C4-2B (cell line): ENCODE data around the gene ROR1.

ENCODE experiments used
- H3K27ac ChIP-seq: fragments of 450-650 bp; 2 replicates; pipeline ENCODE4 v1.5.1; 2017
- CTCF ChIP-seq: fragments of 450-650 bp; conservative IDR thresholded peaks from 2 replicates; pipeline ENCODE4 v1.5.1; 2017; ENCODE audit warnings: mild to moderate bottlenecking
- ZFX ChIP-seq: fragments of 450-650 bp; IDR thresholded peaks from 2 replicates; pipeline ENCODE4 v1.6.1; 2017

ROR1 gene

DNA sequence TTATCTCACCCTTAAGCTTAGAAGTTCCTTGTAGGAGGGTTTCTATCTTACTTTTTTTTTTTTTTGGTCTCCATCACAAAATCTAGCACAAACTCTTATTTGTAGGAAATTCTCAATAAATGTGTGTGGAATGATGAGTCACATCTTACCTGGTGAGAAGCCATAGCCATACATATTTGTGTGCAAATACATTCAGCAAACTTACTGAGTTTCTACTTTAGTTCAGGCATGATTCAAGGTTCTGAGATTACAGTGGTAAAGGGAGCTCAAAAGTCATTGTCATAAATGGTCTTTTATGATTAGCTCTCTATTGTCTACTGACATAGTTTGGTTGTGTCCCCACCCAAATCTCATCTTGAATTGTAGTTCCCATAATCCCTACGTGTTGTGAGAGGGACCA, 236.5 kb downstream of the ROR1 start:
- no peak overlapping the region for H3K27ac ChIP-seq
- no peak for TF ChIP-seq CTCF
- TF ChIP-seq ZFX = no peak

DNA sequence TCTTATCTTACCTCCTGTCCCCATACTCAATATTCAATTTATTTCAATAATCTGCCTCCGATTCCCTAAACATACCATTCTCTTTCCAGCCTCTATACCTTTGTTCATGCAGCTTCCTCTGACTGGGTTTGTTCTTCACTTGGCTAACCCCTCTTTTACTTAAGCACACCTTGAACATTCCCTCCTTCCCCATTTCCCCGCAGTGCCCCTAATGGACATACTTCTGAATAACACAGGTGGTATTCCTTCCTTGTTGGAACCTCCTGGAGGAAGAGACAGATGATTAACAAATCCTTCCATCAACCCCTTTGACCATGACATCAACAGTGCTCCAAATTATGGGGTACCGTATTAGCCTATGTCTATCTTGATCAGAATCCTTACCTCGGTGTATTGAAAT, 239.6 kb downstream of the ROR1 start:
- H3K27ac ChIP-seq = no peak overlapping the region
- TF ChIP-seq ZFX = no peak
- no peak; the same call in 1 of the 2 replicates for TF ChIP-seq CTCF

DNA sequence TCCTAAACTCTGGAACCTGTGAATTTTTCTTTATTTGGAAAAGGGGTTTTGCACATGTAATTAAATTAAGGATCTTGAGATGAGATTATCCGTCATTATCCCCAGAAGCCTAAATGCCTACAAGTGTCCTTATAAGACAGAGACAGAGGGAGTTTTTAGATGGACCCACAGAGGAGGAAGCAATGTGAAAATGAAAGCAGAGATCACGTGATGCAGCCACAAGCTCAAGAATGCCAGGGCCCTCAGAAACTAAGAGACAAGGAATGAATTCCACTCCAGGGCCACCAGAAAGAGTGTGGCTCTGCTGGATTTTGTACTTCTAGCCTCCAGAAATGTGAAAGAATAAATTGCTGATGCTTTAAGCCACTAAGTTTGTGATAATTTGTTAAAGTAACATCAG, 246.0 kb downstream of the ROR1 start:
- H3K27ac ChIP-seq = no peak overlapping the region
- TF ChIP-seq CTCF = no peak
- no peak for TF ChIP-seq ZFX

DNA sequence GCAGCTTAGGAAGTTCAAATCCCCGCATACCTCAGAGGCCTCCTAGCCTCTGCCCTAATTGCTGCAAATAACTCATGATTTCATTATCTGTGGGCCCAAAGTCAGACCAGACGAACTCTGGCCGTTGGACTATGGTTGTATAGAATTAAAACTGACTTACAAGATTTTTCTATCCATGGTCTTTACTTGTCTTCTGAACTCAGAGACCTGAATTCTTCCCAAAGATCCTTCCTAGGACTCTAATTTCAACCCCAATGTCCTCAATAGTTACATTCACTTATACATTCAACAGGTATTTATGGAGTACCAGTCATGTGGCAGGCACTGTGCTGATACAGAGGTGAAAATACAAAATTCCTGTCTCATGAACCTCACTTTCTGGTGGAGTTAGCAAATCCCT, 247.2 kb downstream of the ROR1 start:
- H3K27ac ChIP-seq = no peak overlapping the region

GRCh38 chr1:64025051-64025450, 251.2 kb downstream of the ROR1 start:
- no peak overlapping the region for H3K27ac ChIP-seq
- TF ChIP-seq CTCF (no peak), ZFX (no peak)

More for the DNA sequence above, 247.2 kb downstream of the ROR1 start:
- TF ChIP-seq ZFX (no peak), CTCF (no peak)

DNA sequence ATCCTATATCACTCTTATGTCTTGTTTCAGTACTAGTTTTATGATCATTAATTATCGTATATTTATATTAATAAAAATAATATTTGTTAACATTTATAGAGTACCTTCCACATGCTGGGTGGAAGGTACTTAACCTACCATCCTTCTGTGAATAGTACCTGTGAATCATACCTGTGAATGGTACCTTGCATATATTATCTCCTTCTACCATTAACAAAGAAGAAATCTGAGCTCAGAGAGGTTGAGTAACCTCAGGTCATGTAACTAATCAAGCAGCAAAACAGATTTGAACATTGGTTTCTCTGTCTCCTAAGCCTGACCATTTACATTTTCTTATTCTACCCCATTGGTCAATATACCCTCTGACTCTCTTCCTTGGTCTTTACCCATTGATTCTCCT, 255.2 kb downstream of the ROR1 start:
- TF ChIP-seq ZFX = no peak
- no peak for TF ChIP-seq CTCF
- no peak overlapping the region for H3K27ac ChIP-seq

- TF ChIP-seq ZFX (no peak), CTCF (no peak)
- H3K27ac ChIP-seq = no peak overlapping the region
These were observed 256.6 kb downstream of the ROR1 start for GRCh38 chr1:64030411-64030810.

DNA sequence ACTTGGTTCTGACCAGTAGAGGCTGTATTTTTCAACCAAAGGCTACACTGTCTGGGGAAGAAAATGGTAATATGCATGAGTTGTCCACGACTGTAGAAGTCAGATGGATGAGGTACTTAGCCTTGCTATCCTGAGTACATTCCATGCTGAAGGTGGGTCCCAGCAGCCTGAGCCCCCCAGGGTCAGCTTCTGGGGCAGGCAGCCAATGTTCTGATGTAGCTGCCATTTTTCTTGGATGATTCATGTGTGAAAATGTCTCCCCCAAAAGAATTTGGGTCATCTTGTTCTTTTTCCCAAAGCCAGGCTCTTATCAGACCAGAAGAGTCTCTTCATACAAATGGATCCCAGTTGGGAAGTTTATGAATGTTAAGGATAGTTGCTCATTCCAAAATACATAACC, 257.4 kb downstream of the ROR1 start:
- TF ChIP-seq CTCF = no peak
- TF ChIP-seq ZFX = no peak
- H3K27ac ChIP-seq = no peak overlapping the region
